GM12865 (cell line): ENCODE results near the gene INAVA.

ENCODE experiments used
- DNase-seq: peaks from one replicate; pipeline ENCODE4 v3.0.0; 2010; ENCODE audit warnings: low read depth
- H3K4me3 ChIP-seq: 2 replicates; pipeline ENCODE4 v1.5.1; 2011; ENCODE audit warnings: mild to moderate bottlenecking, low read depth, low read length, control low read depth
- TF ChIP-seq, protein P1 (sequence below): IDR thresholded peaks from 2 replicates; pipeline ENCODE4 v1.5.1; 2011; ENCODE audit warnings: low read length, control low read depth, low read depth, inconsistent platforms; ENCODE audit not compliant: insufficient read depth; ENCODE audit errors: missing control alignments

INAVA gene

DNA sequence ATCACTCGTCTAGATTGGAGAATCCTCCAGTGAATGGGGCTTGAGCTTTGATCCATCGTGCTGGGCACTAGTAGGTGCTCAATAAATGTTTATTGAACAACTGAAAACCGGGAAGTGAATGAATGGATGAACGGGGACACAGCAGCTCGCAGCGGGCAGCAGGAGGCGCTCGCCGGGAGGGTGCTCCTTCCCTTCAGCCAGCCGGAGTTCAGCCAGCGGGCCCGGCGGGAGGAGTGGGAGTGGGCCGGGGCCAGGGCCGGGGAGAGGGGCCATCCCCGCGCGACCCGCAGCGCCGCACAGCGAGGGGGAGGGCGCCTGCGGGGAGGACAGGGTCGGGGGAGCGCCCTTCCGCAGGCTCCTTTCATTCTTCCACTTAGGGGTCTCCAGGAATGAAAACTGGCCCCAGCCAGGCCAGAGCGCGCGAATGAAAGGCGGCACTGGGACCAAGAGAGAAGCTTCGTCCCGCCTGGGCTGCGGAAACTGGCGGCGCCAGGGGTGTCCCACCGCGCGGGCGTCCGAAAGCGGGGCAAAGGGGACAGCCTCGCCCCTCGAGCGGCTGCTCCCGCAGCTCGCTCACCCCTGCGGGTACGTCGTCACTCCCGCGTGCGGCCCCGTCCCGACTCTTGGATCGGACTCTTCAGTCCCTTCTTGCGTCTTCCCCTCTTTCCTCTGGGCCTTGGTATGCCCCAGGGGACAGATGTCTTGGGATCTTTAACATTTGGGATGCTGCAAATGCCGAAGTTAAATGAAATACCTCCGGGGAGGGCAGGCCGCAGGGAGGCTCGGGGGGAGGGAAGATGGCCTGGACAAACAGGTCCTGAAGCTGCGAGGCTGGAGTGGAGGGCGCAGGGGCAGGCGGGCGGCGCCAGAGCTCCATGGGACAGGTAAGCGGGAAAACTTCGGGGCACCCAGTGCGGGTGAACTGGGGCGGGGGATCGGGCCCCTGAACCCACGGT, 3.6 kb upstream of the INAVA start:
- TF ChIP-seq, protein P1, sequence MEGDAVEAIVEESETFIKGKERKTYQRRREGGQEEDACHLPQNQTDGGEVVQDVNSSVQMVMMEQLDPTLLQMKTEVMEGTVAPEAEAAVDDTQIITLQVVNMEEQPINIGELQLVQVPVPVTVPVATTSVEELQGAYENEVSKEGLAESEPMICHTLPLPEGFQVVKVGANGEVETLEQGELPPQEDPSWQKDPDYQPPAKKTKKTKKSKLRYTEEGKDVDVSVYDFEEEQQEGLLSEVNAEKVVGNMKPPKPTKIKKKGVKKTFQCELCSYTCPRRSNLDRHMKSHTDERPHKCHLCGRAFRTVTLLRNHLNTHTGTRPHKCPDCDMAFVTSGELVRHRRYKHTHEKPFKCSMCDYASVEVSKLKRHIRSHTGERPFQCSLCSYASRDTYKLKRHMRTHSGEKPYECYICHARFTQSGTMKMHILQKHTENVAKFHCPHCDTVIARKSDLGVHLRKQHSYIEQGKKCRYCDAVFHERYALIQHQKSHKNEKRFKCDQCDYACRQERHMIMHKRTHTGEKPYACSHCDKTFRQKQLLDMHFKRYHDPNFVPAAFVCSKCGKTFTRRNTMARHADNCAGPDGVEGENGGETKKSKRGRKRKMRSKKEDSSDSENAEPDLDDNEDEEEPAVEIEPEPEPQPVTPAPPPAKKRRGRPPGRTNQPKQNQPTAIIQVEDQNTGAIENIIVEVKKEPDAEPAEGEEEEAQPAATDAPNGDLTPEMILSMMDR: peak; percentile 69
- H3K4me3 ChIP-seq: peak overlapping the region; percentile 70
- peak; percentile 67 for DNase-seq

DNA sequence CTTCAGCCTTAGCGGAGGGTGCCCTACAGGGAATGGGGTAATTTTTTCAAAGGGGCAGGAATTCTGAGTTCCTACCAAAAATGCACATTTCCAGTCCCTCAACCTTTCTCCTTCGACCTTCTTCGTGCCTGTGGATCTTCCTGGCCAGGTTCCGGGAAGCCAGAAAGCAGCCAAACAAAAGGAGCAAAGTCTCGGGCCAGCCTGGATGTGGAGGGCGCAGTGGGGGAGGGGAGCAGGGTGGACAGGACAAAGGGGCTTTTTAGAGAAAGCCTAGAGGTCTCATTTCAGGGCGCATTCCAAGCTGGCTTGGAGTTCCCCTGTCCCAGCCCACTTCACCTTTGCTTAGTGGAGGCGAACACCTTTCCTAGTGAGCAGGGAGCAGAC, 2.9 kb upstream of the INAVA start:
- TF ChIP-seq, protein P1: no peak
- DNase-seq: no peak
- H3K4me3 ChIP-seq: peak overlapping the region; percentile 70

DNA sequence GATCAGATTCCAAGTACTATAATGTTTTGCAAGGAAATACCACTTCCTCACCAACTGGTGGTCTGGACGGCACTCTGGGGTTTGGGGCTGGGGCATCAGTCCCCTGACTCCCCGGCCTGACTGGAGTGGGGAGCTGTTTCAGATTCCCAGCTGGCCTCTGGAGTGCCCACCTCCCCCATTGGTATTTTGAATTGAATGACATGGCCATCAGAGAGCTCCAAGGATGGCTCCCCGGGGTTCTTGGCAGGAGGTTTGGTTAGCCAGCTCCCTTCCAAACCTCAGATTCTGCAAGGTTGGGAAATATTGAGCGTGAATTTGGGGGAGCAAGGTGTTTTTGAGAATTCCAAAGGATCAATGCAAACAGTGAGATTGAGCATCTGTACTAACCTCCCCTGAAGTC, 2.2 kb upstream of the INAVA start:
- H3K4me3 ChIP-seq: peak overlapping the region; percentile 70

DNA sequence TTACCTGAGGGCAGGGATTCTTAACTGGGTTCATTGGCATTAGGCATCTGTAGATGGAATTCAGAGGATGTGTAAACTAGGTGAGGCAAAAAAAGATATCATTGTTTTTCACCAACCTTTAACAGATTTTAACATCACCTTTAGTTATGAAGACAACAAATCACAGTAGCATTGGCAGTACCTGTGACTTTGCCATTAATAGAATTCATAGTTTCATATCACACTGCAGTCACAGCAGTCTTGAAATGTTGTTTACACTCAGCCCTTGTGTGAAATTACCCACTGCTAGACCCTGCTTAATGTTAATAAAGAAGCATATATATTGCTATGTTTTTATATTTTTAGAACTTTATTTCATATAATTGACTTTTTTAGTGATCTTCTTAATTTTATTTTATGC, 1.7 kb upstream of the INAVA start:
- TF ChIP-seq, protein P1: no peak
- DNase-seq: peak; percentile 35
- peak overlapping the region; percentile 70; the same call in 1 of the 2 replicates for H3K4me3 ChIP-seq

More for the DNA sequence above, 2.2 kb upstream of the INAVA start:
- TF ChIP-seq, protein P1: no peak
- no peak for DNase-seq

DNA sequence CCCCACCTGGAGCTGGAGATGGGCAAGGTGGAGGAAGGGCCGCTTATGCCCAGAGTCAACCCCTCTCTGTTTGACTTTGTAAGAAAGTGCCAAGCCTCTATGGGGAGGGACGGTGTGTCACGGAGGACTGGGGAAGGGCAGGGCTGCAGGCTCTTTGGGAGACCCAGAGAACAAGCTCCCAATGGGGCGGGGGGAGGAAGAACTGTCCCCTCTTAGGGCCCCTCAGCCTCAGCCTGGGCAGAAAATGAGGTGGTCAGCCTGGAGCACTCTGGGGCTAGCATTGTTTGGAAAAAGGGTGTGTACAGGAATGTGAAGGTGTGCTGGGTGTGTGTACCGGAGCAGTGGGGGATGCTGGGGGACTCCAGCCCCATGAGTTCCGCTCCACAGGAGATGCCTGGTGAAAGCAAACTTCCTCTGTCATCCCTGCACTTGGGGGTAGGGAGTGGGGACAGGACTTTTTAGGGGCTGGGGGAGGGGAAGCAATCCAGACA, 1.2 kb upstream of the INAVA start:
- TF ChIP-seq, protein P1: no peak
- no peak overlapping the region for H3K4me3 ChIP-seq
- DNase-seq: no peak

DNA sequence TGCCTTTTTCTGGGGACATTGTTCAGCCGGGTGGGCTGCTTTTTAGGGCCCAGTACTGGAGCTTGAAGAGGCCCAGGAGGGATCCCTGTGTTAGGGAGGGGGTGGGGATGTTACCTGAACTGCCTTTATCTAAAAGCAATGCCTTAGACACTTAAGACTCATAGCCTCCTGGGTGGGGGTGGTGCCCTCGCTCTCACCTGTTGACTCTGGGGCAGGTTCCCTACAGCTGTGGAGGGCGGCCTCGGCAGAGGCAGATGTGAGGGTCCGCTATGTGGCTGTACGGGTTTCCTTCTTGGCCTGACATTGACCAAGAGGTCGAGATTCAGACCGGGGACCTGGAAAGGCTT, 716 bp downstream of the INAVA start:
- TF ChIP-seq, protein P1: no peak
- H3K4me3 ChIP-seq: no peak overlapping the region
- no peak for DNase-seq
